ENCODE data around the gene TRIM28.
"Not testable (repeated sequence)": the region's sequence is repeated elsewhere in the genome, so short reads cannot be mapped to it uniquely, and the experiment has no call there.

Gene TRIM28

DNA sequence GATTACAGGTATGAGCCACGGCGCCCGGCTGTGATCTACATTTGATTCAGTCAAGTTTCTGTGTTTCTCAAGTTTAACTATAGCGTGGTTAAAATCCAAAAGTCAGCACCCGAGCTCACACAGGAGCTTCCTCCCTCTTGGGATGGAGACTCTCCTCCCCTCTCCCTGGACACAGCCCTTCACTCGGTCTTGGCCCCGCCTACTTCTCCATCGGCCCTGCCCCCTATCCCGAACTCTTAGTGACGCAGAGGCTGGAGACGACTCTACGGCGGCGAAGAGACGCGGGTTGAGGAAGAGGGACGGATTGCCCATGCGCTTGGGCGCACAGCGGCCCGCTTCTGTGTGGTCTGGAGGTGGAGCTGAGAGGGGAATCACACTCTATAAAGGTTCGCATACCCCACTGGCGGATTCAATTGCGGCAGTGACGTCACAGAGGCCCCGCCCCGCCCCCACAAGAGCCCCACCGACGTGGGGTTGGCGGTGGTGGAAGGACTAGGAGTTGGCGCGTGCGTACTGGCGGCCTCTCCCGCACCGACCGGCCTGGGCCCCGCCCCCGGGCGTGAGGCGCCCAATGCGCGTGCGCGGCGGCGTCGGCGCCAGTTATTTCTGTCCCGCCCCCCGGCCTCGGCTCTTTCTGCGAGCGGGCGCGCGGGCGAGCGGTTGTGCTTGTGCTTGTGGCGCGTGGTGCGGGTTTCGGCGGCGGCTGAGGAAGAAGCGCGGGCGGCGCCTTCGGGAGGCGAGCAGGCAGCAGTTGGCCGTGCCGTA lies at the start of gene TRIM28:
TRIM28 (plus strand) TSS at position 239 of the 765 bp plus-strand sequence. CDS start 694 bp downstream, outside the sequence.
- Histone ChIP-seq H3K4me1 (ENCODE audit: control insufficient read depth, insufficient read depth, low read length) (peaks cover 13% of the 10 kb centered on the region), H3K4me3 (ENCODE audit: low read length) (peak within 1 kb of the TSS; percentile 81), H3K9ac (ENCODE audit: low read length) (peak within 1 kb of the TSS; percentile 59), H3K27ac (ENCODE audit: low read depth, low read length) (peak within 1 kb of the TSS; percentile 86), H3K27me3 (ENCODE audit: control insufficient read depth, insufficient read depth, low read length) (no peaks in the 10 kb centered on the region), H3K36me3 (ENCODE audit: control insufficient read depth, insufficient read depth, low read length) (peaks cover 21% of the 10 kb centered on the region)

DNA sequence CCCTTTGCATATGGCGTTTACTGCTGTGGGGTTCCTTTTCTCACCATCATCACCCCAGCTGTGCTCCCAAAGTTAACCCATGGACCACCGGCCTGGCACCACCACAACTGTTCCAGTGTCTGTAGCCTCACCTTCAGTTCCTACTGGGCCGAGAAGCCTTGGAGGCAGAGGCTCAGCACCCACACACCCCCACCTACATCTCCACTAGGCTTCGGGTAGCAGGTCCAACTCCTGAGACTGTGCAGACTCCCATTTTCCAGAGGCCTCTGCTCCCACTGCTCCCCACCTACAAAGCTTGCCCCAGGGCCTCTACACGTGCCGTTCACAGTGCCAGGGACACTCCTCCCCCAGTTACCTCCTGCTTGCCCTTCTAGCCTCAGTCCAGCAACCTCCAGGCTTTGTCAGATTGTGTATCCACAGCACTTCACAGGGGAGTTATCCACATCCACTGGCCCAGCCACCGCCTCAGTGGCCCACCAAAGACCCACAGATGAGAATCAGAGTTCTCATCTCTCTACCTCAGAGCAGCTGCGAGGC lies 46.2 kb upstream of the TRIM28 start:
- Histone ChIP-seq H3K4me3 (ENCODE audit: low read length) (peak overlapping the region; percentile 60), H3K27ac (ENCODE audit: low read depth, low read length) (no peak overlapping the region), H3K9ac (ENCODE audit: low read length) (no peak overlapping the region), H3K36me3 (ENCODE audit: control insufficient read depth, insufficient read depth, low read length) (no peaks in the 10 kb centered on the region), H3K4me1 (ENCODE audit: control insufficient read depth, insufficient read depth, low read length) (peaks cover 6% of the 10 kb centered on the region), H3K27me3 (ENCODE audit: control insufficient read depth, insufficient read depth, low read length) (no peaks in the 10 kb centered on the region)

DNA sequence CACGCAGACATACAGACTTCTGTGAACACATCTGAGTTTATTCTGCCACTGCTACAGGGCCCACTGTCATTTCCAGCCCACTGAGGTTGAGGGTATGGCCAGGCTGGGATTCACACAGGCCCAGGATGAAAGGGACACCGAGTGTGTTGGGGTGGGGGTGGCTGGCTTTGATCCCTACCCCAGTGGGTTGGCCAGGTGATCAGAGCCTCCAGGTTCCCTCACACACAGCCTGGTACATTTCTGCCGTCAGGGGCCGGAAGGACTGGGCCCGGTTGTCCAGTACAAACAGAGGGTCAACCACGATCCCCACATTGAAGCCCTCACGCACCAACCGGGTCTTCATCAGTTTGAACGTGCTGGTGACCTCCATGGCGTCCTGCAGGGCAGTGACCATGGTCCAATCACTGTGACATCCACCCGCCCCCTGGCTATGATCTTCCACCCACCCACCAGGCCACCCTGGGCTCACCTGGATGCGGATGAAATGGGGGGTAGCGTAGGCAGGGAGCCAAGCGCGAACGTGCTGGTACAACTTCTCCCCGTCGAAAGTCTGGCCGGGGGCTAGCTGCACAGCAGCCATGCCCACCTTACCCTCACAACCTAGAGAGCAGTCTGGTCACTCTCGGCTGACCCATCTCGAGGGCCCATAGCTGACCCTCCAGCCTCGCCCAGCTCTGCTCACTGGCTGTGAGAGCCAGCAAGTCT lies 45.4 kb upstream of the TRIM28 start:
- Histone ChIP-seq H3K36me3 (ENCODE audit: control insufficient read depth, insufficient read depth, low read length) (no peaks in the 10 kb centered on the region), H3K27ac (ENCODE audit: low read depth, low read length) (no peak overlapping the region), H3K4me3 (ENCODE audit: low read length) (peak overlapping the region; percentile 60), H3K4me1 (ENCODE audit: control insufficient read depth, insufficient read depth, low read length) (peaks cover 6% of the 10 kb centered on the region), H3K9ac (ENCODE audit: low read length) (no peak overlapping the region), H3K27me3 (ENCODE audit: control insufficient read depth, insufficient read depth, low read length) (no peaks in the 10 kb centered on the region)

DNA sequence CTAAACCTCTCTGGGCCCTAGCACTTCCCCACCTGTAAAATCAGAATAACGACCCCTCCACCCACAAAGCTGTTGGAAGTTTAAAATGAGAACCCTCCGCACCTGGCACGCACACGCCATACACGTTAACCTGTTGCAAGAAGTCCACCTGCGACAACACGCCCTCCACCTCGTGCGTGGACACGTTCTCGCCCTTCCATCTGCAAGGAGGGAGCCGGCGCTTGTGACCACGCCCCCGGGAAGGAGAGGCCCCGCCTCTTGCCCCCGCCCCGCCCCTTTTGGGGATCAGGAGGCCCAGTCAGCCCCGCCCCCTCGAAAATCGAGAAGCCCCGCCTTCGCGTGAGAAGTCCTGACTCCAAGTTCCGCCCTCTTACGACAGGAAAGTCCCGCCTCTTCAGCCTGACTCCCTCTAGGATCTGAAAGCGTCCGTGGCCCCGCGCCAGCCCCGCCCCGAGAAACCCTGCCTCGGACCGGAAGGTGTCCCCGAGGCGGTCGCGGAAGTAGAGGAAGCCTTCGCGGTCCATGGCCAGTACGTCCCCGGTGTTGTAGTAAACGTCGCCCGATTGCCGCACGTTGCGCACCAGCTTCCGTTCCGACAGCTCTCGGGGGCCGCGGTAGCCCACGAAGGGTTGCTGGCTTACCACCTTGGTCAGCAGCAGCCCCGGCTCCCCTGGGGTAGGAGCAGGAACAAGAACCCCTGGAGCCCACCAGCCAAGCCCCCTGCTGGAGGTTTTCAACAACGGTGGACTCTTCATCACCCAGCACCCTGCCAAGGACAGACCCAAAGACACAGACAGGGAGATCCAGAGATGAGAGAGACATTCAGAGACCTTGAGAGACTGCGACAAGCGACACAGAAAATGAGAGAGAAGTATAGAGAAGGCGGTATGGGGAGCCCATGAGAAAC lies 44.6 kb upstream of the TRIM28 start:
- Histone ChIP-seq H3K4me3 (ENCODE audit: low read length) (peak overlapping the region; percentile 75), H3K4me1 (ENCODE audit: control insufficient read depth, insufficient read depth, low read length) (peaks cover 6% of the 10 kb centered on the region), H3K27me3 (ENCODE audit: control insufficient read depth, insufficient read depth, low read length) (no peaks in the 10 kb centered on the region), H3K9ac (ENCODE audit: low read length) (no peak overlapping the region), H3K36me3 (ENCODE audit: control insufficient read depth, insufficient read depth, low read length) (no peaks in the 10 kb centered on the region), H3K27ac (ENCODE audit: low read depth, low read length) (peak overlapping the region; percentile 67)

DNA sequence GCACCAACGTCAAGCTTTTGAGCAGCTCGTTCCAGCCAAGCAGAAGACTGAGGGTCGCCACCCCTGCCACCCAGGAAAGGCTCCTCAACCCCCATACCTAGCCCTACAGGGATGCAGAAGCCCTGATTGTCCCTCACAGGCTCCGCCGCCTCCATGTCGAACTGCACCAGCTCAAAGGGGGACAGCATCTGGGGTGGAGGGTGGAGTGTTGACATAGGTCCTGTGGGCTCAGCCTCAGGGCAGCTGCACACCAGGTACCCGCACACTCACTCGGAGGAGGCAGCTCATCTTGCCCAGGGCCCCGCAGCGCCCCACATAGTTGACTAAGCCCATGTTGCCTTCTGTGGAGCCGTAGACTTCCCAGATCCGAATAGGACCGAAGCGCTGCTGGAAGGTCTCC lies 43.6 kb upstream of the TRIM28 start:
- Histone ChIP-seq H3K27ac (ENCODE audit: low read depth, low read length) (no peak overlapping the region), H3K4me1 (ENCODE audit: control insufficient read depth, insufficient read depth, low read length) (peaks cover 6% of the 10 kb centered on the region), H3K27me3 (ENCODE audit: control insufficient read depth, insufficient read depth, low read length) (no peaks in the 10 kb centered on the region), H3K36me3 (ENCODE audit: control insufficient read depth, insufficient read depth, low read length) (no peaks in the 10 kb centered on the region), H3K4me3 (ENCODE audit: low read length) (peak overlapping the region; percentile 75), H3K9ac (ENCODE audit: low read length) (no peak overlapping the region)

DNA sequence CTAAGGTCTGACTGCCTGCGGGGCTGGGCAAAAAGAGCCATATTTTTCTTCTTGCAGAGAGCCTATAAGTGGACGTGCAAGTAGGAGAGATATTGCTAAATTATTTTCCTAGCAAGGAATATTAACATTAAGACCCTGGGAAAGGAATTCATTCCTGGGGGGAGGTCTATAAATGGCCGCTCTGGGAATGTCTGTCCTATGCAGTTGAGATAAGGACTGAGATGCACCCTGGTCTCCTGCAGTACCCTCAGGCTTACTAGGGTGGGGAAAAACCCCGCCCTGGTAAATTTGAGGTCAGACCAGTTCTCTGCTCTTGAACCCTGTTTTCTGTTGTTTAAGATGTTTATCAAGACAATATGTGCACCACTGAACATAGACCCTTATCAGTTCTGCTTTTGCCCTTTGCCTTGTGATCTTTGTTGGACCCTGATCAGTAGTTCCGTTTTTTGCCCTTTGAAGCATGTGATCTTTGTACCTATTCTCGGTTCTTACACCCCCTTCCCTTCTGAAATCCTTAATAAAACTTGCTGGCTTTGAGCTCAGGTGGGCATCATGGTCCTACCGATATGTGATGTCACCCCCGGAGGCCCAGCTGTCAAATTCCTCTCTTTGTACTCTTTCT lies 36.2 kb upstream of the TRIM28 start:
- not testable (repeated sequence) for H3K4me1 ChIP-seq (ENCODE audit: control insufficient read depth, insufficient read depth, low read length); H3K4me3 ChIP-seq (ENCODE audit: low read length); H3K27ac ChIP-seq (ENCODE audit: low read depth, low read length); H3K27me3 ChIP-seq (ENCODE audit: control insufficient read depth, insufficient read depth, low read length); H3K36me3 ChIP-seq (ENCODE audit: control insufficient read depth, insufficient read depth, low read length); H3K9ac ChIP-seq (ENCODE audit: low read length)

DNA sequence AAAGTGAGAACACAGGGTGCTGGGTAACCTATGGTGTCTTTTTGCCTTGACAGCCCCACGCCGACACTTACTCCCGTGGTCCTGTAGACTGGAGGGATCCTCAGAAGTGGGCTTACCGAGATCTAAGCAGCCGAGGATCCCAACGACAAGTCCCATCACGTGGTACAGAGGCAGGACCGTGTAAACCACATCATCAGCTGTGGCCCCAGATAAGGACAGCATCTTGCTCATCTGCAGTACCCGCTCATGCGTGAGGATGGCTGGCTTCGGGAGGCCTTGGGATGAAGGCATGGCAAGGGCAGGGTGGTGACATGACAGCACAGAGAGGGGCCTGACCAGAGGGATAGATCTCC lies 34.2 kb upstream of the TRIM28 start:
- no peak overlapping the region for H3K9ac ChIP-seq (ENCODE audit: low read length)
- H3K27ac ChIP-seq (ENCODE audit: low read depth, low read length), result no peak overlapping the region
- no peak overlapping the region for H3K4me3 ChIP-seq (ENCODE audit: low read length)
- H3K27me3 ChIP-seq (ENCODE audit: control insufficient read depth, insufficient read depth, low read length), result no peaks in the 10 kb centered on the region
- no peaks in the 10 kb centered on the region for H3K36me3 ChIP-seq (ENCODE audit: control insufficient read depth, insufficient read depth, low read length)
- peaks cover 6% of the 10 kb centered on the region for H3K4me1 ChIP-seq (ENCODE audit: control insufficient read depth, insufficient read depth, low read length)

DNA sequence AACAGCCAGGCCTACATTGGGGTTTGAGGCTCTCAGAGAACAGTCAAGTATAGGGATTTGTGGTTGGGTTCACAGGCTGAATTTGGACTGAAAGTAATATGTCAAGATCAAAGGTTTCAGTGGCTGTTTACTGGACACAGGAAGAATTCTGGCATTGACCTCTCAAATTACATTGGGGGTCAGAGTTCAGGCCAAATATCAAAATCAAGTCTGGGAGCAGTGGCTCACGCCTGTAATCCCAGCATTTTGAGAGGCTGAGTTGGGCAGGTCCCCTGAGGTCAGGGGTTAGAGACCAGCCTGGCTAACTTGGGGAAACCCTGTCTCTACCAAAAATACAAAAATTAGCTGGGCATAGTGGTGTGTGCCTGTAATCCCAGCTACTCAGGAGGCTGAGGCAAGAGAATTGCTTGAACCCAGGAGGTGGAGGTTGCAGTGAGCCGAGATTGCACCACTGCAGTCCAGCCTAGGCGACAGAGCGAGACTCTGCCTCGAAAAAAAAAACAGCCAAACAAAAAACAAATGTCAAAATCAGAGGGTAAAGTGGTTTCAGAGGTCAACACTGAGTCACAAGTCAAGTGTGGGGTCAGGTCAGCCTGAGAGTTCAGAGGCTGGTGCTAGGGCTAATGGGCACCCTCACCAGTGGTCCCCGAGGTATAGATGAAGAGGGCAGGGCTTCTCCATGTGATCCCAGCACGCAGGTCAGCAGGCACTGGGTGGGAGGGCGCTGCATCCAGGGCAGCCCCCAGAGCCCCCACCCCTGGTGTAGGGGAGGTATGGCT lies 33.6 kb upstream of the TRIM28 start:
- no peak overlapping the region for H3K9ac ChIP-seq (ENCODE audit: low read length)
- H3K4me3 ChIP-seq (ENCODE audit: low read length), result no peak overlapping the region
- no peaks in the 10 kb centered on the region for H3K36me3 ChIP-seq (ENCODE audit: control insufficient read depth, insufficient read depth, low read length)
- H3K4me1 ChIP-seq (ENCODE audit: control insufficient read depth, insufficient read depth, low read length), result peaks cover 6% of the 10 kb centered on the region
- H3K27ac ChIP-seq (ENCODE audit: low read depth, low read length), result no peak overlapping the region
- H3K27me3 ChIP-seq (ENCODE audit: control insufficient read depth, insufficient read depth, low read length), result no peaks in the 10 kb centered on the region

DNA sequence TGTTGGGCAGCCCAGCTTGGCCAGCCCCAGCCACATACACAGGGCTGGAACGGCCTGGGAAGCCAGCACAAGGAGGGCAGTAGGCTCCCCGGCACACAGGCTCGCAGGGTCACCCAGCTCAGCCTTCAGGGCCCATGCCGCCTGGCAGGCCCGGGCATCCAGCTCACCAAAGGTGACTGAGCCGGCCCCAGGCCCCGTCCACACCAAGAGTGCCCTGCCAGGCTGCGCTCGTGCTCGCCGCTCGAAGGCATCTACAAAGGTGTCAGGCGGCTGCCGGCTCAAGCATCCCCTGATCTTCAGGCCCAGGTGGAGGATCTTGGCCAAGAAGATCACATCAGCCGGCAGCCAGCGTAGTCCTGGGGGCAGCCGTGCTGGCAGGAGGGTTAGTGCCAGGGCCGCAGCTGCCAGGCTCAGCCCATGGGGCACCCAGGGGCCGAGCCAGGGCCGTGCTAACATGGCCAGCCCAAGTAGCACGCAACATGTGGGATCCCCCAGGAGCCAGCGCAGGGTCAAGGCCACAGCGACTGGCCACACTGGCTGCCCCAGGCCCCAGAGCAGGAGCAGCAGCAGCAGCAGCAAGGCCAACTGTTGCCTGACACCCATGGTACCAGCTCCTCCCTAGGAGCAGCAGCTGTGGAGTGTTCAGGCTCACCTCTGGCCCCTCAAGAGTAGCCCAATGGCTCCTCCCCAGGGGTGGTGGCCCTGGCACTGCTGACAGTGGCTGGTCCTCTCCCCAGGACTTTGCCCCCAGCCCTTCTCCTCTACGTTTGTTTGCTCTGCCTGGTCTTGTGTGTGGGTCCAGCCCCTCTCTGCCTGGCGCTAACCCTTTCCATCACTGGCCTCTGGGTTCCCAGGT lies 32.3 kb upstream of the TRIM28 start, which contains the start of gene SLC27A5:
SLC27A5 (minus strand) TSS at position 640 of the 856 bp plus-strand sequence; CDS start at position 603, 37 bp downstream.
- Histone ChIP-seq H3K4me1 (ENCODE audit: control insufficient read depth, insufficient read depth, low read length) (peaks cover 6% of the 10 kb centered on the region), H3K36me3 (ENCODE audit: control insufficient read depth, insufficient read depth, low read length) (peaks cover 4% of the 10 kb centered on the region), H3K9ac (ENCODE audit: low read length) (no peak within 1 kb of the TSS), H3K27ac (ENCODE audit: low read depth, low read length) (no peak within 1 kb of the TSS), H3K27me3 (ENCODE audit: control insufficient read depth, insufficient read depth, low read length) (no peaks in the 10 kb centered on the region), H3K4me3 (ENCODE audit: low read length) (no peak within 1 kb of the TSS)

DNA sequence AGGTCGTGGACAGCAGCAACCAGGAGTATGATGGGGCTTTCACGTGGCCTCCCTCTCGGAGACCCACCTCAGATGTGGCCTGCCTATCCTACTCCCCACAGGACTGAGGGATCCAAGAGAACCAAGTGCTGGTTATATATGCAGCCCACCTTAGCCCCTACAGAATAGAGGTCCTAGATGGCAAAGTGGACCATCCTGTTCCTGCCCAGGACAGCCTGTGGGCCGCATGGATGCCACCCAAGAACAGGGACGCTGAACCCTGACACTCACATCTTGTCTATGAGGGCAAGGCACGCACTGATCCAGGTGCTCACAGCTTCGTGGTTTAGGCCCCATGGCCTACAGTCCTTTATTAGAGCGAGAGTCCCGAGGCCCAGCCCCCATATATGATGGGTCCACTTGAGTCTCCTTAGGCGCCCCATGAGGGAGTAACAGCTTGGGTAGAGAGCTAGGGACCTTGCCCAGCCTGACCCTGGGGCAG lies 30.6 kb upstream of the TRIM28 start:
- peaks cover 8% of the 10 kb centered on the region for H3K36me3 ChIP-seq (ENCODE audit: control insufficient read depth, insufficient read depth, low read length)
- H3K4me3 ChIP-seq (ENCODE audit: low read length), result peak overlapping the region; percentile 63
- H3K27ac ChIP-seq (ENCODE audit: low read depth, low read length), result peak overlapping the region; percentile 78
- H3K27me3 ChIP-seq (ENCODE audit: control insufficient read depth, insufficient read depth, low read length), result no peaks in the 10 kb centered on the region
- no peak overlapping the region for H3K9ac ChIP-seq (ENCODE audit: low read length)
- peaks cover 9% of the 10 kb centered on the region for H3K4me1 ChIP-seq (ENCODE audit: control insufficient read depth, insufficient read depth, low read length)
